WTC11 (cell line): ENCODE measurements around the gene CACUL1.

ENCODE experiments used
- NFE2L1 ChIP-seq: sonication (generic); formaldehyde crosslinking; IDR thresholded peaks from 2 replicates; pipeline ENCODE4 v1.8.1; 2023; ENCODE audit warnings: missing genetic modification reagents
- SMAD4 ChIP-seq: sonication (generic); formaldehyde crosslinking; IDR thresholded peaks from 2 replicates; pipeline ENCODE4 v1.8.0; 2022; ENCODE audit warnings: mild to moderate bottlenecking, missing genetic modification reagents
- TEAD4 ChIP-seq: sonication (generic); formaldehyde crosslinking; IDR thresholded peaks from 2 replicates; pipeline ENCODE4 v1.8.0; 2022; ENCODE audit warnings: mild to moderate bottlenecking, missing genetic modification reagents
- ZNF232 ChIP-seq: sonication (generic); formaldehyde crosslinking; IDR thresholded peaks from 2 replicates; pipeline ENCODE4 v1.8.0; 2022; ENCODE audit warnings: mild to moderate bottlenecking, missing genetic modification reagents
- TF ChIP-seq, protein P1 (sequence below): fragments of 250-450 bp; sonication (Bioruptor Pico); IDR thresholded peaks from 2 replicates; pipeline ENCODE4 v1.9.0; 2021; ENCODE audit warnings: mild to moderate bottlenecking, borderline replicate concordance
- TF ChIP-seq, protein P2 (sequence below): sonication (generic); formaldehyde crosslinking; IDR thresholded peaks from 2 replicates; pipeline ENCODE4 v1.8.0; 2022; ENCODE audit warnings: mild to moderate bottlenecking, missing genetic modification reagents
- TF ChIP-seq, protein P3 (sequence below): sonication (generic); formaldehyde crosslinking; IDR thresholded peaks from 2 replicates; pipeline ENCODE4 v1.8.1; 2022; ENCODE audit warnings: low read depth, missing genetic modification reagents, borderline replicate concordance
- TF ChIP-seq, protein P4 (sequence below): fragments of 200-600 bp; IDR thresholded peaks from 2 replicates; pipeline ENCODE4 v1.8.0; 2022; ENCODE audit warnings: antibody characterized with exemption

DNA sequence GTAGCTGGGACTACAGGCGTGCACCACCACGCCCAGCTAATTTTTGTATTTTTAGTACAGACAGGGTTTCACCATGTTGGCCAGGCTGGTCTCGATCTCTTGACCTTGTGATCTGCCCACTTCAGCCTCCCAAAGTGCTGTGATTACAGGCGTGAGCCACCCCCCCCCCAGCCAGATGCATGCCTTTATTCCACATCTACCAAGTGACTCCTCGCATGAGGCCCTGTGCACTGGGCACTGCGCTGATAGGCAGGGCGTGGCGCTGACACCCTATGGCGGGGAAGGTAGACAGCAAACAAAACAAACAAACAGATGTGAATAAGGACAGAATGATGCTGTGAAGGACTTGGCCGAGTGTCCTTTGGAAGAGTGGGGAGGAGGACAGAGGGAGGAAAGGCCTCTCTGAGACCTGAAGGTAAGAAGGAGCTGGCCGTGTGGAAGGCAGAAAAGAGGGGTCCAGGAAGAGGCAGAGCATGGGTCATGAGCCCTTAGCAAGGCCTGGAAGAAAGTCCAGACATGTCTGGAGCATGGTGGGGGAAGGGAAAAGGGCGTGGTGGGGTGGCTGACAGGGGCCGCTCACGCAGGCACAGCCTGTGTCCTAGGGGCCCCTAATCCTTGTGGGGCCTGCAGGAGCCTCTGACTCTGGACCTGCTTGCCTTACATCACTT, 47.5 kb upstream of the CACUL1 start:
- TF ChIP-seq, protein P1, sequence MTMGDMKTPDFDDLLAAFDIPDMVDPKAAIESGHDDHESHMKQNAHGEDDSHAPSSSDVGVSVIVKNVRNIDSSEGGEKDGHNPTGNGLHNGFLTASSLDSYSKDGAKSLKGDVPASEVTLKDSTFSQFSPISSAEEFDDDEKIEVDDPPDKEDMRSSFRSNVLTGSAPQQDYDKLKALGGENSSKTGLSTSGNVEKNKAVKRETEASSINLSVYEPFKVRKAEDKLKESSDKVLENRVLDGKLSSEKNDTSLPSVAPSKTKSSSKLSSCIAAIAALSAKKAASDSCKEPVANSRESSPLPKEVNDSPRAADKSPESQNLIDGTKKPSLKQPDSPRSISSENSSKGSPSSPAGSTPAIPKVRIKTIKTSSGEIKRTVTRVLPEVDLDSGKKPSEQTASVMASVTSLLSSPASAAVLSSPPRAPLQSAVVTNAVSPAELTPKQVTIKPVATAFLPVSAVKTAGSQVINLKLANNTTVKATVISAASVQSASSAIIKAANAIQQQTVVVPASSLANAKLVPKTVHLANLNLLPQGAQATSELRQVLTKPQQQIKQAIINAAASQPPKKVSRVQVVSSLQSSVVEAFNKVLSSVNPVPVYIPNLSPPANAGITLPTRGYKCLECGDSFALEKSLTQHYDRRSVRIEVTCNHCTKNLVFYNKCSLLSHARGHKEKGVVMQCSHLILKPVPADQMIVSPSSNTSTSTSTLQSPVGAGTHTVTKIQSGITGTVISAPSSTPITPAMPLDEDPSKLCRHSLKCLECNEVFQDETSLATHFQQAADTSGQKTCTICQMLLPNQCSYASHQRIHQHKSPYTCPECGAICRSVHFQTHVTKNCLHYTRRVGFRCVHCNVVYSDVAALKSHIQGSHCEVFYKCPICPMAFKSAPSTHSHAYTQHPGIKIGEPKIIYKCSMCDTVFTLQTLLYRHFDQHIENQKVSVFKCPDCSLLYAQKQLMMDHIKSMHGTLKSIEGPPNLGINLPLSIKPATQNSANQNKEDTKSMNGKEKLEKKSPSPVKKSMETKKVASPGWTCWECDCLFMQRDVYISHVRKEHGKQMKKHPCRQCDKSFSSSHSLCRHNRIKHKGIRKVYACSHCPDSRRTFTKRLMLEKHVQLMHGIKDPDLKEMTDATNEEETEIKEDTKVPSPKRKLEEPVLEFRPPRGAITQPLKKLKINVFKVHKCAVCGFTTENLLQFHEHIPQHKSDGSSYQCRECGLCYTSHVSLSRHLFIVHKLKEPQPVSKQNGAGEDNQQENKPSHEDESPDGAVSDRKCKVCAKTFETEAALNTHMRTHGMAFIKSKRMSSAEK (CRISPR knock-in tag) = no peak
- TF ChIP-seq SMAD4 = no peak
- no peak for TF ChIP-seq TEAD4 (CRISPR knock-in tag)
- TF ChIP-seq ZNF232 (CRISPR knock-in tag) = no peak
- TF ChIP-seq, protein P2, sequence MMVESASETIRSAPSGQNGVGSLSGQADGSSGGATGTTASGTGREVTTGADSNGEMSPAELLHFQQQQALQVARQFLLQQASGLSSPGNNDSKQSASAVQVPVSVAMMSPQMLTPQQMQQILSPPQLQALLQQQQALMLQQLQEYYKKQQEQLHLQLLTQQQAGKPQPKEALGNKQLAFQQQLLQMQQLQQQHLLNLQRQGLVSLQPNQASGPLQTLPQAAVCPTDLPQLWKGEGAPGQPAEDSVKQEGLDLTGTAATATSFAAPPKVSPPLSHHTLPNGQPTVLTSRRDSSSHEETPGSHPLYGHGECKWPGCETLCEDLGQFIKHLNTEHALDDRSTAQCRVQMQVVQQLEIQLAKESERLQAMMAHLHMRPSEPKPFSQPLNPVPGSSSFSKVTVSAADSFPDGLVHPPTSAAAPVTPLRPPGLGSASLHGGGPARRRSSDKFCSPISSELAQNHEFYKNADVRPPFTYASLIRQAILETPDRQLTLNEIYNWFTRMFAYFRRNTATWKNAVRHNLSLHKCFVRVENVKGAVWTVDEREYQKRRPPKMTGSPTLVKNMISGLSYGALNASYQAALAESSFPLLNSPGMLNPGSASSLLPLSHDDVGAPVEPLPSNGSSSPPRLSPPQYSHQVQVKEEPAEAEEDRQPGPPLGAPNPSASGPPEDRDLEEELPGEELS (CRISPR knock-in tag) = no peak
- TF ChIP-seq, protein P3, sequence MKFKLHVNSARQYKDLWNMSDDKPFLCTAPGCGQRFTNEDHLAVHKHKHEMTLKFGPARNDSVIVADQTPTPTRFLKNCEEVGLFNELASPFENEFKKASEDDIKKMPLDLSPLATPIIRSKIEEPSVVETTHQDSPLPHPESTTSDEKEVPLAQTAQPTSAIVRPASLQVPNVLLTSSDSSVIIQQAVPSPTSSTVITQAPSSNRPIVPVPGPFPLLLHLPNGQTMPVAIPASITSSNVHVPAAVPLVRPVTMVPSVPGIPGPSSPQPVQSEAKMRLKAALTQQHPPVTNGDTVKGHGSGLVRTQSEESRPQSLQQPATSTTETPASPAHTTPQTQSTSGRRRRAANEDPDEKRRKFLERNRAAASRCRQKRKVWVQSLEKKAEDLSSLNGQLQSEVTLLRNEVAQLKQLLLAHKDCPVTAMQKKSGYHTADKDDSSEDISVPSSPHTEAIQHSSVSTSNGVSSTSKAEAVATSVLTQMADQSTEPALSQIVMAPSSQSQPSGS (CRISPR knock-in tag) = no peak
- TF ChIP-seq NFE2L1 (CRISPR knock-in tag) = no peak
- TF ChIP-seq, protein P4, sequence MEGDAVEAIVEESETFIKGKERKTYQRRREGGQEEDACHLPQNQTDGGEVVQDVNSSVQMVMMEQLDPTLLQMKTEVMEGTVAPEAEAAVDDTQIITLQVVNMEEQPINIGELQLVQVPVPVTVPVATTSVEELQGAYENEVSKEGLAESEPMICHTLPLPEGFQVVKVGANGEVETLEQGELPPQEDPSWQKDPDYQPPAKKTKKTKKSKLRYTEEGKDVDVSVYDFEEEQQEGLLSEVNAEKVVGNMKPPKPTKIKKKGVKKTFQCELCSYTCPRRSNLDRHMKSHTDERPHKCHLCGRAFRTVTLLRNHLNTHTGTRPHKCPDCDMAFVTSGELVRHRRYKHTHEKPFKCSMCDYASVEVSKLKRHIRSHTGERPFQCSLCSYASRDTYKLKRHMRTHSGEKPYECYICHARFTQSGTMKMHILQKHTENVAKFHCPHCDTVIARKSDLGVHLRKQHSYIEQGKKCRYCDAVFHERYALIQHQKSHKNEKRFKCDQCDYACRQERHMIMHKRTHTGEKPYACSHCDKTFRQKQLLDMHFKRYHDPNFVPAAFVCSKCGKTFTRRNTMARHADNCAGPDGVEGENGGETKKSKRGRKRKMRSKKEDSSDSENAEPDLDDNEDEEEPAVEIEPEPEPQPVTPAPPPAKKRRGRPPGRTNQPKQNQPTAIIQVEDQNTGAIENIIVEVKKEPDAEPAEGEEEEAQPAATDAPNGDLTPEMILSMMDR = no peak
